Pons (tissue), 1 donor: ENCODE data around the gene PRPS1L1.

Experiments
- DNase-seq: peaks from one replicate; pipeline ENCODE4 v3.0.0-alpha.2; 2016; ENCODE audit warnings: low spot score

The PRPS1L1 gene

GRCh38 chr7:18013936-18014335, 13.7 kb downstream of the PRPS1L1 start:
- no peak for DNase-seq

- DNase-seq = no peak
Measured at GRCh38 chr7:18004372-18004771, 23.3 kb downstream of the PRPS1L1 start.

- no peak for DNase-seq
Measured at GRCh38 chr7:18003286-18003994, 24.2 kb downstream of the PRPS1L1 start.

- no peak for DNase-seq
Measured at GRCh38 chr7:17998692-17999091, 29.0 kb downstream of the PRPS1L1 start.

- DNase-seq = no peak
Measured at GRCh38 chr7:17996442-17997223, 31.0 kb downstream of the PRPS1L1 start.

- DNase-seq = no peak
Measured at GRCh38 chr7:17996040-17996439, 31.6 kb downstream of the PRPS1L1 start.

- DNase-seq = no peak
Measured at GRCh38 chr7:17994079-17994850, 33.4 kb downstream of the PRPS1L1 start.

GRCh38 chr7:17991866-17992648, 35.6 kb downstream of the PRPS1L1 start:
- DNase-seq = no peak

GRCh38 chr7:17990761-17991160, 36.9 kb downstream of the PRPS1L1 start:
- no peak for DNase-seq

- no peak for DNase-seq
Measured at GRCh38 chr7:17989546-17989945, 38.1 kb downstream of the PRPS1L1 start.

GRCh38 chr7:17988858-17989257, 38.8 kb downstream of the PRPS1L1 start:
- no peak for DNase-seq

GRCh38 chr7:17988141-17988540, 39.5 kb downstream of the PRPS1L1 start:
- DNase-seq = no peak

- no peak for DNase-seq
Measured at GRCh38 chr7:17986851-17987250, 40.8 kb downstream of the PRPS1L1 start.

GRCh38 chr7:17985473-17986239, 42.0 kb downstream of the PRPS1L1 start:
- DNase-seq = no peak

GRCh38 chr7:17984288-17984687, 43.4 kb downstream of the PRPS1L1 start:
- DNase-seq = no peak

- DNase-seq = no peak
Measured at GRCh38 chr7:17983221-17984062, 44.2 kb downstream of the PRPS1L1 start.

GRCh38 chr7:17976952-17977351, 50.7 kb downstream of the PRPS1L1 start:
- DNase-seq = no peak
